SKM-1 (cell line): ENCODE measurements around the gene CAV2.
A peak's percentile ranks its signal among the peaks of the same experiment; 100 is the strongest.

Experiments used
- DNase-seq: peaks from one replicate; lab custom pipeline; 2025; ENCODE audit not compliant: unreplicated experiment; lab: John Stamatoyannopoulos, UW

CAV2 gene

GRCh38 chr7:116522247-116522646 is 22.7 kb downstream of the CAV2 start:
- no peak for DNase-seq

GRCh38 chr7:116524221-116524608 is 24.7 kb downstream of the CAV2 start:
- DNase-seq = no peak

DNA sequence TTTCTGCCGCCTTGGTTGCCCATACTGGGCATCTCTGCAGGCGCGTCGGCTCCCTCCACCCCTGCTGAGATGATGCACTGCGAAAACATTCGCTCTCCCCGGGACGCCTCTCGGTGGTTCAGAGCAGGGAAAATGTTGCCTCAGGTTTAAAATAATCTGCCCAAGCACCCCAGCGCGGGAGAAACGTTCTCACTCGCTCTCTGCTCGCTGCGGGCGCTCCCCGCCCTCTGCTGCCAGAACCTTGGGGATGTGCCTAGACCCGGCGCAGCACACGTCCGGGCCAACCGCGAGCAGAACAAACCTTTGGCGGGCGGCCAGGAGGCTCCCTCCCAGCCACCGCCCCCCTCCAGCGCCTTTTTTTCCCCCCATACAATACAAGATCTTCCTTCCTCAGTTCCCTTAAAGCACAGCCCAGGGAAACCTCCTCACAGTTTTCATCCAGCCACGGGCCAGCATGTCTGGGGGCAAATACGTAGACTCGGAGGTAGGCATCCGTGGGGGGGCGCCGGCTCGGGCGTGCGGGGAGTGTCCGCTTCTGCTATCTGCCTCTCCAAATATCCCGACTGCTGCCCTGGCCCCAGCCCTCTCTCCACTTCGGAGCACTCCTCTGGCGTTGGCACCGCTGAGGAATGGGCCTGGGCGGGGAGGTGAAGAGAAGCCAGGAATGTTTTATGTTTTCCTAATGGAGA is 25.2 kb downstream of the CAV2 start, which contains the start of gene CAV1:
CAV1 (plus strand) TSS at position 428 of the 689 bp plus-strand sequence; CDS start at position 455, 27 bp downstream.
- DNase-seq = no peak

DNA sequence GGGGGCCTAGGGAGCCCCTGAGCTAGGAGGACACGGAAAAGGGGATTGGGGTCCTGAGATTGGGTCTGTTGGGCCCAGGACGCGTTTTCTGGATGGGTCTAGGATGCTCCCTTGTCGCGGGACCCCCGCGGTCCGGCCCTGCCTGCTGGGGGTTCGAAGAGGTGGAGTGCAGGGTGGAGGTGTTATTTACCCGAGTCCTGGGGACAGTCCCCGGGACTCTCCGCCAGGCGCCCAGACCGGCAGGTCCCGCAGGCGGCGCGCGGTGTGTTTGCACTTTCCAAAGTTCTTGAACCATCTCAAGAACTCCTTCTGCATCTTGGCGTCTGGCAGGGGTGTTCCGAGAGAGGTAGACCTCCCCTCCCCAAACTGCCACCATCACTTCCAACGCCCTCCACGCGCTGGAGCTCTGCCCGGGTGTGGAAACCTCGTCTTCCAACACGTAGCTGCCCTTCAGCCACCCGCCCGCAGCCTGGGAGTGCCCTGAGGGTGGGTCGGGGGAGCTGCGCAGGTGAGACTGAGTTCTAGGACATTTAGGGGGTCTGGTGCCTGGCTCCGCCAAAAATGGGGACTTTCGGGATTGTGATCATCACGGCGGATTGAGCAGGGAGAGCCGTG is 25.9 kb downstream of the CAV2 start:
- no peak for DNase-seq

DNA sequence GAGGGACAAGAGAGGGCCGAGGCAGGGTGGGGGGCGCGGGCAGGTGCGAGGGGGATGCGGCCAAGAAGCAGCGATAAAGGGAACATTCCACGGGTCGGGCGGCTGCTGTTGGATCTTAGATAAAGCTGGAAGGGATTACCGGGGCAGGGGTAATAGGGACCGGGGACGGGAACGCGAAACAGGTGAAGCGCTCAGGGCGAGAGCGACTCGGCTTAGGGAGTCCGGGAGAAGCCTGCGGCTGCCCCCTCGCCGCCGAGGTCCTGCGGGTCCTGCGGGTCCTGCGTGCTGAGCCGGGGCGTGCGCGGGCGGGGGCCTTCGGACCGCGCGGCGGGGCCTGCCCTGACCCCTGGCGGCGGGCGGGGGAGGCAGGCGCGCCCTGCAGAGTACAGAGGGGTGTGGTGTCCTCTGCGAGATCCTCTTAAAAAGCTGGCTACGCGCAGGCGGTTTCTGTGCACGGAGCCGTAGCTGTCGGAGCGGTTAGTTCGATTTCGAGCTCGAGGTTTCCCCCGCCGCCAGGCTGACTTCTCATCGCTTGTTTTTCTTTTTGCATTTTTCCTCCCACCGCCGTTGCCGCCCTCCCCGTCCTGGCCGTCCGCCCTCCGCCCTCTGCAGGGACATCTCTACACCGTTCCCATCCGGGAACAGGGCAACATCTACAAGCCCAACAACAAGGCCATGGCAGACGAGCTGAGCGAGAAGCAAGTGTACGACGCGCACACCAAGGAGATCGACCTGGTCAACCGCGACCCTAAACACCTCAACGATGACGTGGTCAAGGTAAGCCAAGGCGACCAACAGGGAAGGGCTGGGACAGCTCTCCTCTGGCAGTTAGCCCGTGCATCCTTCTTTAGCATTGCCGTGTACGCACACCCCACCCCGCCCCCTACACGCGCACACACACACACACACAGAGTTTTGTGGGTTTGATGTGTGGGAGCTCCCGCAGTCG is 26.6 kb downstream of the CAV2 start:
- peak; percentile 45 for DNase-seq

- DNase-seq = no peak
Observed at GRCh38 chr7:116526897-116527296, 27.4 kb downstream of the CAV2 start.

DNA sequence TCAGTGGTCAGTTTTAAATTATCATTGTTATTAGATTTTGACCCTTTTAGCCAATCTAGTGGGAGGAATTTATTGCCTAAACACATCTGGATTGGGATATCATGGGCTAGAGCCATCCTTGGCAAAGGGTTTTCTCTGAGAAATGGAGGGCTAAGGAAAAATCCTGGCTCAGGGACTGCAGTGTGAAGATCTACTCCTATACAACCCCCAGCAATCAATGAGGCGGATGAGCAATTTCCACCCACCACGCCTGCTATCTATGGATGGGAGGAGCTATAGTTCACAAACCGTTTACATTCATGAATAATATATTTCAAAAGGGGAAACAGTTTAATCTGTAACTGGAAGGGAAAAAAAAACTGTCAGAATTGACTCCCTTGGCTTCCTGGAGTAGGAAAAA is 28.0 kb downstream of the CAV2 start:
- no peak for DNase-seq

GRCh38 chr7:116528008-116528789 is 28.7 kb downstream of the CAV2 start:
- no peak for DNase-seq

DNA sequence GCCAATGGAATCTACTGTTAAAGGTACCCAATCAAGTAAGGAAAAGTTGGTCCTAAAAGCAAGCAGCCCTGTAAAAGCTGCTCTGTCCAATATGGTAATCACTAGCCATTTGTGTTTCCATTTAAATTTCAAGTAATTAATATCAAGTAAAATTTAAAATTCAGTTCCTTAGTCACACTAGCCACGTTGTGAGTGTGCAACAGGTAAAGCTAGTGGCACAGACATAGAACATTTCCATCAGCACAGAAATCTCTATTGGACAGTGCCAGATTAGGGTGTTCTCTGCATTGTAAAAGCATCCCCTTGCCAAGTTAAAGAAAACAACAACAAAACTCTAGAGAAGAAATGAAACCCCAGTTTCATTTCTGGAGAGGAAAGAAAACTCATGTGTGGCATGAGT is 29.7 kb downstream of the CAV2 start:
- DNase-seq = no peak

- DNase-seq = no peak
Observed at GRCh38 chr7:116530107-116530820, 30.7 kb downstream of the CAV2 start.

DNA sequence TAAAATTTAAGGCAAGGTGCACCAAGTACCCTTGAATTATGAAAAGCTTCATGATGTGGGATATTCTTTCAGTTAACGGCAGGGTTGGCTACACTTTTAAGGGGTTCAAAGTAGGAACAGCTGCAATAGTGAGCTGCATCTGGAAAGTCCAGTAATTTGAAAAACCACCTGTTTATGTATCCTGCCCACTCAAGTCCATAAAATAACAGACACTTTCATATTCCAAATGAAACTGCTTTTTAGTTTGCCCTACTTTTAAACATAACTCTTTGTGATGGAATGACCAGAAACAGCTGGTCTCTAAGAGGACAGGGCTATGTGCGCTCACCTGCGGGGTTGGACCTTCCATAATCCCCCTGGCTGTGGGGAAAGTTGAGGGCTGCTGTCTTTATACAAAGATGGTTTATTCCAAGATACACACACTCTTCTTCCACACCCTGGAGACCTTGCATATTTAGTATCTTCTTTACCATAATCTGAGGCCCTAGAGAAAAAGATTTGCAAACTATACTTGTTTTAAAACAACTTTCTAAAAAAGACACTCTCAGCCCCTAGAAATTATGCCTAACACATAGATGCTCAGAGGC is 32.7 kb downstream of the CAV2 start:
- DNase-seq = no peak

DNA sequence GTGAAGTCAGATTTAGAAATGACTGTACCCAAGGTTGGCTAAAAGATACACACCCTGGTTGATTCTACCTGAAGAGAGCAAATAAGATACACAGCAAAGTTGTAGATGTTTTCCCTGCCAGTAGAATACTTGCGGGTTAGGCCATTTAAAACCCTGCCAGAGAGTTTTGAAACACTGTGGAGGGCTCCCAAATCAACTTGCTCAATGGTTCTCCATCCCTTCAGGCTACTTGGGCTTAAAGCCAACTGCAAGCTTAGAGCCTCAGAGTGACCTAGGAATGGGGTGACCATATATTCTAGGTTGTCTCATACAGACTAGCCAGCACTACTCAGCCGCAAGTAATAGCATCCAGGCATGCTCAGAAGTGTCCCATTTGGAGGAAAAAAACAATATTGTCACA is 35.3 kb downstream of the CAV2 start:
- no peak for DNase-seq

DNA sequence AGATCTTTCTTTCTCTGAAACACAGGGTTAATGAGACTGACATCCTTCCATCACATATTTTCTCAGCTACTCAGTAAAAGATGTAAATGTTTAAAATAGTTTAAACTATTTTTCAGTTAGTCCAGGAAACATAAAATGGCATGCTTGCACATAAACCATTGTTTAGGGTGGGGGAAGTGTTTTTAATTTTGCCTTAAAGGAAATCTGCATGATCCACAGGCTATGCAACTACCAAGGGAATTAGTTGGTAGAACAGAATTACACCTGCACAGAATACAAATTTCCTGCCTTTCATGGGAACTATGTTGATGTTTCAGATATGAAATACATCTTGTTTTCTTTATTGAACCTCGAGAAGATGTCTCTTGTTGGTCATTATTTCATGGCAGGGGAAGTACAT is 35.9 kb downstream of the CAV2 start:
- DNase-seq = no peak

DNA sequence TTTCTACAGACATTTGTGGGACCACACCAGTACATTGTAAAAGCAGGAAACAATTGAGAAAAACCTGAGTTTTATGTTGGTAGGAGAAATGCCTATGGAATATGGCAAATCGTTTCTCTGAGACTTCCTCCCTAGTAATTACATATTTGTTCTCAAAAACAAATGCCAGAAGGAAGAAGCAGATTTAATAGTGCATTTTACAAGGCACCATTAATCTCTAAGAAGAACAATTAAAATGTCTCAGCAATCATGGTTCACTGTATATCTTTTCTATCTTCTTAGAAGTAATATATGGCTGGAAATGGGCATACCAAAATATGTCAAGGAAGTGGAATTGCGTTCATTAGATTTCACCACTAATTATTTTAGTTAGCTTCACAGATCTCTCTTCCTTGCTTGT is 38.6 kb downstream of the CAV2 start:
- no peak for DNase-seq

DNA sequence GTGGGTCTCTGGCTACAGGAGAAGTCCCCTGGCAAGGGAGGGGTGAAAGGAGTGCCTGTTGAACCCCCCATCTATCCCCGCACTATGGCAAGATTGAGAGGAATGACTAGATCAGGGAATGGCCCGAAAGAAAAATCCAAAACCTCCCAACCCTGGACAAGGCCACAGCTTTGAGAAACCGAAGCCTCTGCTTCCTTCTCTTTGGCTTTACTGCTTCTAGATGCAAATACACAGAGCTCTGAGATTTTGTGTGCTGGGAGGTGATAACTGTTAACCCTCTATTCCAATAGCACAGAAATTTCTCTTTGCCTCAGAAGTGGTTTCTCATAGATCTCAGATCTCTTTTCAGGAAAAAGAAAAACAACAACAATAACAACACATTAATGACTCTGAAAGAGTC is 40.3 kb downstream of the CAV2 start:
- DNase-seq = no peak

GRCh38 chr7:116540743-116541142 is 41.2 kb downstream of the CAV2 start:
- DNase-seq = no peak

DNA sequence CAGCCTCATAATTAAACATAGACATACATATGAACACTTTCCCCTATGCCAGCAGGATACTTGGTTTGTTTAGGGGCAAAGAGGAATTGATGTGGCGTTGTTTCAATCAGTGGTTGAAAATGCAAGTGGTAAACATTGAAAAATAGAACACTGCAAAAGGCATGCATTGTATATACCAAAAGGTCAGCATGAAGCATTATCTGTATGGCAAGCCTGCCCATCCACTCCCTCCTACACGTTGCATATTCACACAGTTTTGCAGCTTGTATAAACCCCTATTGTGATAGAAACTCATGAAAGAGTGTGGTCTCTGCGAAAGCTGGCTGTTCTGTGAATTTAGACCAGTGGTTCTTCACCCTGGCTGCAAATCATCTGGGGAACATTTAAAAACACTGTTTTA is 42.4 kb downstream of the CAV2 start:
- DNase-seq = no peak

GRCh38 chr7:116542618-116543017 is 43.1 kb downstream of the CAV2 start:
- DNase-seq = no peak

DNA sequence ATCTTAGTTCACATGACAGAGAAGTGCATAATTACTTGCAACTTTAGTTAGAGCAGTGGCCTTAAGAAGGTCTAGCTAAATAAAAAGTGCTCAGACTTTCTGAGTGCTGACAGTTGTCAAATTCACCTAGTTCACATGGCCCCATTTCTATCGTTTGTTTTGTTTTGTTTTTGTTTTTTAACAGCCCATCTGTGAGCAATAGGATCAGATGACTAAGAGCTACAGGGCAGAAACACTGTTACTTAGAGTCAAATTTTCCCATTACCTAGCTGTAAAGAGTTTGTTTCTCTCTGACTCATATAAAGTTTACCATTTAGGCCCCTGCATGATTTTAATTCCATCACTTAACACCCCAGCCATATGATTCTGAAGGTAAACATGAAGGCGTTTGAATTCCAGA is 44.1 kb downstream of the CAV2 start:
- DNase-seq = no peak

- no peak for DNase-seq
Observed at GRCh38 chr7:116544487-116544886, 44.9 kb downstream of the CAV2 start.
